Activated CD8-positive, alpha-beta memory T cell treated with anti-CD3 and anti-CD28 coated beads for 4 hours (primary cell): ENCODE measurements around the gene ADAM19.
A peak's percentile ranks its signal among the peaks of the same experiment; 100 is the strongest.

ENCODE experiments used
- DNase-seq, 2 donors: peaks; one replicate each; pipeline ENCODE4 v3.0.0-alpha.2; 2020; ENCODE audit warnings: low read depth in 2 of 2

Gene ADAM19, protein sequence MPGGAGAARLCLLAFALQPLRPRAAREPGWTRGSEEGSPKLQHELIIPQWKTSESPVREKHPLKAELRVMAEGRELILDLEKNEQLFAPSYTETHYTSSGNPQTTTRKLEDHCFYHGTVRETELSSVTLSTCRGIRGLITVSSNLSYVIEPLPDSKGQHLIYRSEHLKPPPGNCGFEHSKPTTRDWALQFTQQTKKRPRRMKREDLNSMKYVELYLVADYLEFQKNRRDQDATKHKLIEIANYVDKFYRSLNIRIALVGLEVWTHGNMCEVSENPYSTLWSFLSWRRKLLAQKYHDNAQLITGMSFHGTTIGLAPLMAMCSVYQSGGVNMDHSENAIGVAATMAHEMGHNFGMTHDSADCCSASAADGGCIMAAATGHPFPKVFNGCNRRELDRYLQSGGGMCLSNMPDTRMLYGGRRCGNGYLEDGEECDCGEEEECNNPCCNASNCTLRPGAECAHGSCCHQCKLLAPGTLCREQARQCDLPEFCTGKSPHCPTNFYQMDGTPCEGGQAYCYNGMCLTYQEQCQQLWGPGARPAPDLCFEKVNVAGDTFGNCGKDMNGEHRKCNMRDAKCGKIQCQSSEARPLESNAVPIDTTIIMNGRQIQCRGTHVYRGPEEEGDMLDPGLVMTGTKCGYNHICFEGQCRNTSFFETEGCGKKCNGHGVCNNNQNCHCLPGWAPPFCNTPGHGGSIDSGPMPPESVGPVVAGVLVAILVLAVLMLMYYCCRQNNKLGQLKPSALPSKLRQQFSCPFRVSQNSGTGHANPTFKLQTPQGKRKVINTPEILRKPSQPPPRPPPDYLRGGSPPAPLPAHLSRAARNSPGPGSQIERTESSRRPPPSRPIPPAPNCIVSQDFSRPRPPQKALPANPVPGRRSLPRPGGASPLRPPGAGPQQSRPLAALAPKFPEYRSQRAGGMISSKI

DNA sequence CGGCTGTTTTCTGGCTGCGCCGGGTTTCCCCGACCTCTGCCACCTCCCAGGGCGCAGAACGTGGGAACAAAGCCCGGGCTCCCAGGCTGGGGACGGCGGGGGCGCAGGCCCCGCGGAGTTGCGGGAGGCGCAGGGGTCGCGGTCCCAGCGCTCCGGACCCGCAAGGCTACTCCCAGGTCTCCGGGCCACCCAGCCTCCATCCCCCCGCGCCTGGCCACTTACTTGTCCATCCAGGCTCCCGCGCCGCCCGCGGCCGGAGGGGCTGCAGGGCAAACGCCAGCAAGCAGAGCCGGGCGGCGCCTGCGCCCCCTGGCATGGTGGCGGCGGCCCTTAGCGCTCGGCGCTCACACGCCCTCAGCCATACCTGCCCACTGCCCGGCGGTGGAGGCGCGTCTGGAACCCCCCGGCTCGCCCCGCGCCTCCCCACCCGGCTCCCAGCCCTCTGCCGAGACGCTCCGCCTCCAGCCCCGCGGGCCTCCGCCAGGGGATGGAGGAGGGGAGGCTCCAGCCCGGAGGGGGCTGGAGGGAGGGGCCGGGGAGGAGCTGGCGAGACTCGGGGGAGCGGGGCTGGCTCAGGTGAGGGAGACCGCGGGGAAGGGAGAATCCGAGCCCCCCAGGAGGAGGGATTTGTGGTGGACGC, at the start of gene ADAM19:
Gene ADAM19 (minus strand): TSS at position 395 of the 640 bp plus-strand sequence. CDS start 79 bp downstream, at position 316.
- no peak for DNase-seq

DNA sequence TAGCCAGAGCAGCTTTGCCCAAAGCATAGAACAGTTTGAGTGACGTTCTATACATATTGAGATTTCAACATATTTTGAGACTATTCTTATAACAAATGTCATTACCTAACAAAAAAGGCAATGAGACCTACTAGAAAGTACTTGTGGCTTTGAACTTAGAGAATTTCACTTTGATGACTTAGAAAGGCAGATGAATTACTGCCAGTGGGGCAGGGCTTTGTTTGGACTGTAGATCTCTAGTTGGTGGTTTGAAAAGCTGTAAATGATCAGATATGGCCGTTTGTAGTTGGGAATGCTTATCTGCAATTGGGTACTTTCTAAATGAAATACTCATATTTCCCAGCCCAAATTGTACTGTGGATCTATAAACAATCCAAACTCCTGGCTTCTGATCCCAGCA, 48.6 kb upstream of the ADAM19 start:
- DNase-seq, result no peak

DNA sequence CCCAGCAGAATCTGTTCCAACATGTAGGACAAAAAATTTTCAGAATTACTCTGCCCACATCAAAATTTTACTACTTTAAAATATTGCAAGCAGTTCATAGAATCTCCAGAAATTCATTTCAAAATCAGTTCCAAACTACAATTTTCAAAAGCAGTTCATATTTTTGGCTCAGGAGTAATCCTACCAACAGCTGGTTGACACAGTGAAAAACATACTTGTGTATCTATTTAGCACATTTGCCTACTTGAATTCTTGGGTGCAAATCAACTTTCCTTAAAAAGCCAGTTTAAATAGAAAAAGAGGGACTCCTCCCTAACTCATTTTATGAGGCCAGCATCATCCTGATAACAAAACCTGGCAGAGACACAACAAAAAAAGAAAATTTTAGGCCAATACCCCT, 45.2 kb upstream of the ADAM19 start:
- DNase-seq, result no peak

DNA sequence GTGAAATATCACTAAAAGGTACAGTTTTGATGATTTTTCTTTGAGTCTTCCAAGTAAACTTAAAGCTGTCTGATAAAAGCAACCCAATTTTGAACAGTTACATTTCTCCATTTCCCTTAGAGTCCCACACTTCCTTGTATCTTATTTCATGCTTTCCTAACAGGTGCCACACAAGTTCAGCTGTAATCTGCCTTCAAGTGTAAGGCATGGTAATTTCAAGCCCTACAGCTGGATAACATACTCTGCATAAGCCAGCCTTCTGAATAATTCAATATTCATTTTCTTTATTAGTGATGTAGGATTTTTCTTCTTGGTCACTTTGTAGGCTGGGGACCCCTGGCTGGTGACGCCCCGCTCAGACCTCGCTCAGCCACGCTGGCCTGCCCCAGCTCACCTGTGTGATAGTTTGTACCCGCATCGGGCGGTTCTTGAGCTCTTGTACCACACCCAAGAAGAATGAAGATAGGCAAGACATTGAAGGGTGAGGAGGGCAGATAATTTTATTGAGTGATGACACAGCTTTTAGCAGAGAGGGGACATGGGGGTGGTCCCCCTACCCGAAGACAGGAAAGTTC, 42.7 kb upstream of the ADAM19 start:
- no peak for DNase-seq

DNA sequence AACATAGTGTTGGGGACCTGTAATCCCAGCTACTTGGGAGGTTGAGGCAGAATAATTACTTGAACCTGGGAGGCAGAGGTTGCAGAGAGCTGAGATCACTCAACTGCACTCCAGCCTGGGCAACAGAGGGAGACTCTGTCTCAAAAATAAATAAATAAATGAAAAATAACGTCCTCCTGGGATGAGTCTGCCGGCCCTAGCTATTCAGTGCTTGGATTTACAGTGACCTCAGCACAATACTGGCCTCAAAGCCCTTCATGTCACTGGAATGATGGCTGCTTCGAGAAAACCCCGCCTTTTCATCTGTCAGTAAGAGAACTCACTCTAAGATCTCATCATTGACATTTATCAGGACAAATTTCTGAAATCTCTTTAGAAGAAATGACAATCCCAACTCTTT, 41.2 kb upstream of the ADAM19 start:
- DNase-seq, result no peak

DNA sequence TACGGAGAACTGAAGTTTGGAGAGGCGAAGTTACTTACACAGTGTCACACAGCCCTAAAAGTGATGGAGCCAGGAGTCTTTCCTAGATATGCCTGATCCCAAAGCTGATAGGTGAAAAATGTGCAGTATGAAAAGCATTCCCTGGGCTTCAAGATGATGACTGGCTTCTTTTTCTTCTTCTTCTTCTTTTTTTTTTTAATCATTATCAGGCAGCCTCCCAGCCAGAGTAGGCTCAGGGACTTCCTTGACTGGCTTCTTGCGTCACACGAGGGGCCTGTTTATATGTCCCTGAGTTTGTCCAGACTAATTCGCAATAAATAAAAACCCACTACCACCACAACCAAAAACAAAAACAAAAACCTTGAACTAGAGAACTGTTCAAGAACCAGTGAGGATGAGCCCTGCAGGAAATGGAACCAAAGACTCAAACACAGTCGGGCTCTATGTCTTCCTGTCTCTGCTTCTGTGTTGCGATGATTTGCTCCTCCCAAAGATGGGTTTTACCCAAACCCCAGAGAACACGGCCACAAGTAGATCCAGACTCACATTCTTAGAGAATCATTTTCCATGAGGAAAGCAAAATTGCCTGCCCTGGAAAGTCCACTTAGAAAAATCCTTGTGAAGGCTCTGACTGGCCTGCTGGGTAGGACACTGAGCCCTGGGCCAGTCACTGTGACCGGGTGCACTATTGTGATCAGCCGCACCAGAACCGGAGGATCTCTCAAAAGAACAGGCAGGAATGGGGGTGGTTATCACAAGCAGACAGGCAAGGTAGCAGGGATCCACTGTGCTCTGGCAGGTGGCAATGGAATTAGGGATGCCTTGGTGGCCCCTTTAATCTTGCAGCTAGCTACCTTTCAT, 38.0 kb upstream of the ADAM19 start:
- no peak for DNase-seq

DNA sequence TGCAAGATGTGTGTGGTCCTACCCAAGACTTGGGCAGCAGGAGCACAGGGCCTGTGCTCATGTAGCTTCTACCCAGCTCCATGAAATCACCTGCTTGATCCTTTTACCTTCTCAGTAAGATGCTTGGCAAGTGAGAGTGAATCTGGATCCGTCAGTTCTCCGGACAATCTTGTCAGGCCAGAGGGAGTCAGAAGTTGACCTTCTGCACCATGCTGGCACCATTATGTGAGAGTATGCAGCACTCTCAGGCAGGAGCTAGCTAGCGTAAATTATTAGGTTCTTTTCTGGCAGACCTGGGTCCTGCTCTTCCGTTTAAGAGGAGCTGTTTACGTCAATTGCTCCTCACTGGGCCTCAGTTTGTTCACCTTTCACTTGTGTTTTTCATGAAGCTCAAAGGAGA, 37.0 kb upstream of the ADAM19 start:
- no peak for DNase-seq

DNA sequence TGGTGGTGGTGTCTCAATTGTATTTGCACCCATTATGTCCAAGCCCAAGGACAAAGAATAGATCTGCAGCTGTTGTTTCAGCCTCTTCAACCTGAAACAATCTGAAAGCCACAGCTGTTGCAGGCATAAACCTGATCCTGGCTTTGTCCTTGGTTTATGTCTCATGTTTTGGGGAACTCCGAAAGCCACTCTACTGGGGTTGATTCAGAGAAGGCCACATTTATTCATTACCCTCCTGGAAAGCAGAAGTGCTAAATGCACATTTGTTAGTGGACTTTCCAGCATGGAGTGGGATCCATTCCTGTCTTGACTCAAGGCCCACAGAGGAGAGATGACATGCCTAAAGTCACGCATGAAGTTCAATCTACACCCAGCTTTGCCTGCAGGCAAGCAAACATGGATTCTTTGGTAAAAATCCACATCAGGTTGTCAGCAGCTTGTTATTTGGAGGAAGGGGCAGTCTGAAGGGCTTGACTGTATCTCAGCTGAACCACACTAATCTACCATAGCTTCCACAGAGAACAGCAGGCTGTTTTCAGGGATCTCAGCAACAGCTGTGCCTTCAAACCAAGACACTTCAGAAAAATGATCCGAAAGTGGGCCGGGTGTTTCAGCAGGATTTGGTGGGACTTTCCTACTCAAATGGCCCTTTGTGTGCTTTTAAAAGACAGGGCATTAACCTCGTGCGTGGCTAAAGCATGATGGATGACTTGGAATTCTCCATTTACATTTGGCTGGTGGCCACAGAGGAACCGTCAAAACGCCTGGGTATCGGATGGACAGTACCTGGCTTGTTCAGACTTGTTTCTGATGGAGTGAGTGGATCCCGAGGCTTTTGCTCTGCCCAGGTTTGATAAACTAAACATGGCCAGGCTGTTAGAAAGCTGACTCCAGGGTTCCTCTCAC, 36.2 kb upstream of the ADAM19 start:
- no peak for DNase-seq

DNA sequence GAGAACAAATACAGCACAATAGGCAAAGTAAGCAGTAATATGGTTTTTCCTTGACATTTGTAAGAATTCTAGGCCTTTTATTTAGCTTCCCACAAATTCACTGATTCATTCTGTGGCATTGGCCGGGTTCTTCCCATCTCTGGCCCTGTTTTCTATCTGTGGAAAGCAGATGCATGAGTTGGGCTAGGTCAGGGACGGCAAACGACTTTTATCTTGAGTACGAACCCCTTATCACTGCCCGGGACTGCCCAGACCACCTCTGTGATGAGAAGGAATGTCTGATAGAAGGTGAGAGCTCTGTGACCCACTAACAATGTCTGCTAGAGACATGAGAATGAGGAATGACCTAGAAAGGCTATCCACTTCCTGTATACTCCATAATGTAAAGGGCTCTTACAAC, 35.4 kb upstream of the ADAM19 start:
- no peak for DNase-seq

DNA sequence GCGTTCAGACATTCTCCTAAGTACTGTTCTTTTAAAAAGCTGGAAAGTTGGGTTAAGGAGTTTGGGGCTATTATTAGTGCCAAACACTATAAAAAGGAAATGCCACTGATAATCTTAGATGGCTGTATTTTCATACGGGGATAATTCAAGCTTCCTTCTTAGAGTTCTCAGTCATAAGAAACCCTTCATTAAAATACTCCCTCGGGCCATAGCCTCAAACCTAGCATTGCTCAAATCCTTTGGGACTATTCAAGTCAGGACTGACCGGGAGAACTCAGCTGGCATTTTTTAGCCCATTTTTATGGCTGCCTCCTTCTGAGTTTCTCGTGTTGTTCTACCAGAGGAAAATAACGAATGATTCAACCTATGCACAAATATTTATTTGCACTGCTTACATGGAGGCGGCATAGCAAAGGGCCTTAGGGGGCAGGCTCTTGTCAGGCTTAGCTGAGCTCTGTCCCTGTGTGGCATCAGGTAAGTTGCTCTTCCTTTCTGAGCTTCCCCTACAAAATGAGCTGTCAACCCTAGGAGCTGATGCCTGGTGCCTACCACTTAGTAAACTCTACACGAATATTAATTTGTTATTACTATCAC, 33.5 kb upstream of the ADAM19 start:
- no peak for DNase-seq

DNA sequence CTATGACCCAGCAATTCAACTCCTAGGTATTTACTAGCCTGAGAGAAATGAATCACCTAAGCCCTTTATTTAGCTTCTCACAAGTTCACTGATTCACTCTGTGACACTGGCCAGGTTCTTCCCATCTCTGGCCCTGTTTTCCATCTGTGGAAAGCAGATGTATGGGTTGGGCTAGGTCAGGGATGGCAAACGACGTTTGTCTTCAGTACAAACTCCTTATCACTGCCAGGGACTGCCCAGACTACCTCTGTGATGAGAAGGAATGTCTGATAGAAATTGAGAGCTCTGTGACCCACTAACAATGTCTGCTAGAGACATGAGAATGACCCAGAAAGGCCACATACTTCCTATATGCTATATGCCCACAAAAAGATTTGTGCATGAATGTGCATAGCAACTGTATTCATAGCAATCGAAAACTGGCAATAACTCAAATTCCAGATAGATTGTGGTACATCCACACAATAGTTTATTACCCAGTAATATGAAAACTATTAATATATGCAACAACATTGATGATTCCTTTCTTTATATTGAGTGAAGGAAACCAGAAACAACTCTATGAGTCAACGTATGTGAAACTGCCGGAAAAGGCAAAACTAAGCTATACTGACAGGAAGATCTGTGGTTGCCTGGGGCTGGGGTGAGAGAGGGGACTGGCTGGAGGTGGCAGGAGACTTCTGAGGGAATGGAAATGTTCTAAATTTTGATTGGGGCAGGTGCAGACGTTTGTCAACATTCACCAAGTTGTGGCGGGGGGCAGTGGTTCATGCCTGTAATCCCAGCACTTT, 32.0 kb upstream of the ADAM19 start:
- DNase-seq, result peak; percentile 24 to 55

DNA sequence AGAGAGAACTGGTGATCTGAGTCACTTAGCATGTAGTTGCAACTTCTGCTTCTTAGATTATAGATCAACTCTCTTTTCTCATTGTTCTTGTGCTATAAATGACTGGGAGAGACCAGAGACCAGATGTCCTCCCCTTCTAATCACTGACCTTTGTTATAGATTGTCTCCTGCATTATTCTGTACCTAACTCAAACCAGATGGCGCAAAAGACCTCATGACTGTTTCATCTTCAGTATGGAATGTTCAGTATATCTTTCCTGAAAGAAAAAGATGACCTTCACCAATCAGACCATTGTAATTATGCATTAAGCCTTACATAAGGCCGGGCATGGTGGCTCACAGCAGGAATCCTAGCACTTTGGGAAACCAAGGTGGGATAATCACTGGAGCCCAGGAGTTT, 30.5 kb upstream of the ADAM19 start:
- DNase-seq, result no peak

DNA sequence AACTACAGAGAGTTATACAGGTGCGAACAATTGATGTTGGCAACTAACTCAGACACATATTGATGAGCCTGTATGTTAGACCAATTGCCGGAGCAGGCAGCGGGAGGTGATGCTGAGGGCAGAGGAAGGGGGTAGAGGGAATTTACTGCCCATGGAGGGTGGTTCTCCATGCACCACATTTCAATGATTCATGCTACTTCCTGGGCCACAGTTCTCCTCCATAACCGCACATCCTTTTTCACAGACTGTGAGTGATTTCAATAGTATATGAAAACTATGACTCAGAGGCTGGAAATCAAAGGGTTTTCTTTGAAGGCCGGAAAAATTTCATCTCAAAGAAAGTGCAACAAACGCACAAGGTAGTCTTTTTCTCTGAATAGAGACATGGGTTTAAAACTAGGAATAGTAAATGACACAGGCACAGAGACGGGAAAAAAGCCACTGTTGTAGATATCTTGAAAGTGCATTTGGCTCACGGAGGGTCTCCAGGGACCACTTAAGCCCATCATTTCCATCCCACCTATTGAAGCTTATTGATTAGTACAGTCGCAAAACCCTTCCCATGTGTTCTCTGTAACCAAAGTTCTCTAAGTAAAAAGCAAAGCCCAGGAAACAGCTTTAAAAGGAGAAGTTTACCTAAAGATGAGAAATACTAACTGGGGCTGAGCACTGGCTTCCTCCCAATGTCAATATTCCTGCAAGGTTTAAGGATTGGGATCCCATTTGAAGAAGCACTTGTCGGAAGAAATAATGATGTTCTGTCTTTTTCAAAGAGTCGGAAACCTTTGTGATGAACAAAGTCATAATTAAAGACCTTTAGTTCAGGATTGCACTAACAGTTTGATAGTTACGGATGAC, 28.0 kb upstream of the ADAM19 start:
- DNase-seq, result peak in 1 of 2 donors; percentile 56

DNA sequence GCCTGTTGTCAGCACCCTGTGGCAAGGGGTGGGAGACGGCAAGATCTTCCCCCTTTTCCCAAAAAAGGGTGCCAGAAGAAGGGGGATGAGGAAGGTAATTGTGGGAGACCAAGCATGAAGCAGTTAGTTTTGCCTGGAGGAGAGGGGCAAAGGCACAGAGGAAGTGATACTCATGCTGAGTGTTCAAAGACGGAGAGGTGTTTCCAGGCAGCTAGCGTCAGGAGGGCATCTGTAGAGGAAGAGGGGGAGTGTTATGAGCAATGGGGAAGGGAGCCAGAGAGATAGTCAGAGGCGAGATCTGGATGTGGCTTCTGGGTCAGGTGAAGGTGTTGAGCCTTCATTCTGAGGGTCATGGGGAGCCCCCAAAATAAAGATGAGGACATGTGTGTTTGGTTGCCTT, 26.9 kb upstream of the ADAM19 start:
- DNase-seq, result no peak

DNA sequence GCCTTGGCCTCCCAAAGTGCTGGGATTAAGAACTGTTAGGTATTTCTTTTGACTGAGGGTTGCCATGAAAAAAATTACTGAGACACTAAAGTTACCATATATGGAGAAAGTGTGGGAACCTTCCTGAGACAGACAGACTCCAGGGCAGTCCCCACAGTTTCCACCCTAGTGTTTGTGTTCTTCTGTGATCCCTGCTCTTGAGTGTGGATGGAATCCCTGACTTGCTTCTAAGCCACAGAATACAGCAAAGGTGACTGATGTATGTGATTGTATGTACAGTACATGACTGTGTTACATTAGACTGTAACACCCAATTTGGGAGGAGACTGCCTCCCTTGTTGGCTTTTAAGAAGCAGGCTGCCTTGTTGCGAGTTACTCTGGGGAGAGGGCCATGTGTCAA, 24.7 kb upstream of the ADAM19 start:
- DNase-seq, result no peak

DNA sequence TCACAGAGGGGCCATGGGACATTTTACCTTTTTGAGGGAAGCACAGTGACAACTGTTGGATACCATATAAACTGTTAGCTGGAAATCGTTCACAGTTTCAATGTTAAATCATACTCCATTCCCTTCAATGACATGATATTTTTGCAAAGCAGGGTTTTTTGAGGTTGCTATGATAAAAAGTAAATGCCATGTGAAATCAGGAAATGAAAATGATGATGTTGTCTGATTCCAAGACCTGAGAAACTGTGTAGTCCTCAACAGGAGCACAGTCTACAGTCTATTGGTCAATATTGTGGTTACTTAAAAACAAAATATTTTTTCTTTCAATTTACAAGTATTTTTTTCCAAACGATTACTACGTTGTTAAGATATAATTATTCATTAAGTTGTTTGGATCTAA, 24.0 kb upstream of the ADAM19 start:
- no peak for DNase-seq

DNA sequence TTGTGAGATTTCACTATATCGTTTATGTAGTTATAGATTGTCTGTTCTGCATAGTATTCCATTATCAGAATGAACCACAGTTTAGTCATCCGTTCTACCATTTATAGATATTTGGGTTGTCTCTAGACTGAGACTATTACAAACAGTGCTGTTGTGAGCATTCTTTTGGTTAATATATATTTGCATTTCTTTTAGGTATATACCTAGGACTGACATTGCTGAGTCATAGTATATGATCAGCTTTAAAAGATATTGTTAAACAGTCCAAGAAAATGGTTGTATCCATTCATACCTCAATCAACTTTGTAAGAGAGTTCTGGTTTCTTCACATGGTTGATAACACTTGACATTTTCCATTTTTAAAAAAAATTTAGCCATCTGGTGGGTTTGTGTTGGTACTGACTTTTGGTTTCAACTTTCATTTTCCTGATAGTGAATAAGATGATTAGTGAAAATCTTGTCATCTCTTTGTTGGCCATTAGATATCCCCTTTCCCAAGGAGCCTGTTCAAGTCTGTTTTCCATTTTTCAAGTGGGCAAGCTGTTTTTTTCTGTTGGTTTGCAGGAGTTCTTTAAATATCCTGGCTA, 22.9 kb upstream of the ADAM19 start:
- no peak for DNase-seq
